B cell (primary cell): Measurements from ENCODE around the gene BABAM1. TPM values are rescaled to one million over a fixed set of nuclear protein-coding genes. Genes with fewer than 3 reads are reported as not detected.

ENCODE experiments used
- ATAC-seq: fragments of 200-7000 bp; cut with Tn5 transposase; one replicate; pipeline ENCODE4 v1.10.0; 2021; ENCODE audit warnings: low read depth, mild to moderate bottlenecking, moderate number of reproducible peaks, moderate library complexity
- CTCF ChIA-PET: fragments of 350-600 bp; sonication (Branson Sonifier 250); formaldehyde crosslinking; loops from one replicate; lab custom pipeline; 2021; ENCODE audit warnings: antibody characterized with exemption, inconsistent platforms; lab: Charles Lee
- POLR2A ChIA-PET: fragments of 350-600 bp; sonication (Branson Sonifier 250); formaldehyde crosslinking; loops from one replicate; lab custom pipeline; 2021; ENCODE audit warnings: antibody characterized with exemption; lab: Charles Lee
- DNase-seq: peaks from one replicate; pipeline ENCODE4 v3.0.0; 2013
- H2AFZ ChIP-seq: 2 replicates; pipeline ENCODE4 v1.6.1; 2012; ENCODE audit warnings: mild to moderate bottlenecking, low read depth, low read length; ENCODE audit not compliant: insufficient read depth, poor library complexity, severe bottlenecking
- H3K27ac ChIP-seq, 2 donors: 1 replicate in 1 of 2; 2 replicates in 1 of 2; pipeline ENCODE4 v1.5.1; 2012 to 2013; ENCODE audit warnings: low read length in 2 of 2, mild to moderate bottlenecking in 2 of 2, moderate library complexity in 1 of 2
- H3K27me3 ChIP-seq, 4 experiments: fragments of 200-600 bp in 1 of 4; sonication (generic) in 1 of 4; replicated peaks in 1 of 4; 1 replicate in 2 of 4; 2 replicates in 2 of 4; pipeline versions ENCODE4 v1.6.1 to v1.7.0; 2013 to 2016; ENCODE audit warnings: low read length in 3 of 4, mild to moderate bottlenecking in 2 of 4, mixed read lengths in 1 of 4, moderate library complexity in 1 of 4; ENCODE audit not compliant: insufficient read depth in 4 of 4, control insufficient read depth in 3 of 4; ENCODE audit errors: control extremely low read depth in 1 of 4
- H3K36me3 ChIP-seq, 2 experiments: replicated peaks in 1 of 2; 1 replicate in 1 of 2; 2 replicates in 1 of 2; pipeline versions ENCODE4 v1.6.1 to v1.7.1; 2013; ENCODE audit warnings: low read length in 1 of 2; ENCODE audit not compliant: insufficient read depth in 2 of 2, control insufficient read depth in 1 of 2; ENCODE audit errors: control extremely low read depth in 1 of 2, extremely low read depth in 1 of 2
- H3K4me1 ChIP-seq, 2 donors: fragments of 200-600 bp in 1 of 2; sonication (generic) in 1 of 2; 1 replicate in 1 of 2; 2 replicates in 1 of 2; pipeline versions ENCODE4 v1.5.1 to v1.6.1; 2013 to 2017; ENCODE audit warnings: low read length in 2 of 2; ENCODE audit not compliant: control insufficient read depth in 2 of 2, insufficient read depth in 2 of 2
- H3K4me2 ChIP-seq: replicated peaks from 2 replicates; pipeline ENCODE3; 2012; ENCODE audit warnings: mild to moderate bottlenecking, low read depth, low read length; ENCODE audit not compliant: poor library complexity, severe bottlenecking
- H3K4me3 ChIP-seq, 5 experiments: fragments of 200-600 bp in 1 of 5; sonication (generic) in 1 of 5; 1 replicate in 3 of 5; 2 replicates in 2 of 5; pipeline versions ENCODE4 v1.5.1 to v1.7.0; 2011 to 2016; ENCODE audit warnings: low read length in 4 of 5, mild to moderate bottlenecking in 4 of 5, low read depth in 2 of 5, control low read depth in 1 of 5, moderate library complexity in 1 of 5; ENCODE audit not compliant: insufficient read depth in 1 of 5; ENCODE audit errors: control extremely low read depth in 1 of 5, extremely low read depth in 1 of 5
- H3K79me2 ChIP-seq: fragments of 200-600 bp; sonication (generic); one replicate; pipeline ENCODE4 v1.6.0; 2016; ENCODE audit warnings: low read length; ENCODE audit not compliant: control insufficient read depth, insufficient read depth
- H3K9ac ChIP-seq: fragments of 200-600 bp; sonication (generic); 2 replicates; pipeline ENCODE4 v1.6.1; 2017; ENCODE audit warnings: mild to moderate bottlenecking, low read length, moderate library complexity
- H3K9me3 ChIP-seq, 3 donors: one replicate each; pipeline versions ENCODE4 v1.6.1 to v1.7.1; 2013; ENCODE audit warnings: low read length in 2 of 3; ENCODE audit not compliant: control insufficient read depth in 2 of 3, insufficient read depth in 1 of 3; ENCODE audit errors: control extremely low read depth in 1 of 3
- H4K20me1 ChIP-seq: 2 replicates; pipeline ENCODE4 v1.6.0; 2012; ENCODE audit warnings: mild to moderate bottlenecking, low read length; ENCODE audit not compliant: insufficient read depth, control insufficient read depth, poor library complexity, severe bottlenecking
- H3K27ac Mint-ChIP-seq: one replicate; pipeline ENCODE4 v1.8.0; 2021; ENCODE audit warnings: mixed read lengths
- H3K27me3 Mint-ChIP-seq: one replicate; pipeline ENCODE4 v1.8.0; 2021; ENCODE audit warnings: mixed read lengths
- H3K4me1 Mint-ChIP-seq: one replicate; pipeline ENCODE4 v1.8.0; 2021; ENCODE audit warnings: mixed read lengths
- H3K4me3 Mint-ChIP-seq: one replicate; pipeline ENCODE4 v1.8.0; 2021; ENCODE audit warnings: mixed read lengths
- H3K9me3 Mint-ChIP-seq: one replicate; pipeline ENCODE4 v1.8.0; 2022; ENCODE audit warnings: mixed read lengths; ENCODE audit not compliant: insufficient read depth
- EZH2 ChIP-seq: IDR thresholded peaks from 2 replicates; pipeline ENCODE4 v1.6.1; 2012; ENCODE audit warnings: borderline replicate concordance, low read depth, mild to moderate bottlenecking, moderate library complexity, low read length; ENCODE audit not compliant: insufficient read depth, poor library complexity, severe bottlenecking
- WGBS: methylation state at CpG from one replicate; pipeline ENCODE4 v1.1.5; 2013; ENCODE audit warnings: missing lambda C conversion rate; ENCODE audit not compliant: insufficient coverage; 5-methylcytosine and 5-hydroxymethylcytosine counted together
- intact Hi-C: fragments of 100-400 bp; cut with micrococcal nuclease; formaldehyde crosslinking; loops from one replicate; pipeline ENCODE4 v1.10.0; 2022
- polyA plus RNA-seq: library from polyadenylated mRNA; depleted of rRNA; stranded (reverse); fragments of >200 nt; gene quantifications from 2 replicates; pipeline ENCODE4 v1.2.3, GENCODE V29; 2012
- total RNA-seq, 2 donors: library from RNA; stranded (reverse); fragments of 120-200 nt in 1 of 2; gene quantifications; 1 replicate in 1 of 2; 2 replicates in 1 of 2; pipeline versions ENCODE4 v1.2.3 to v1.2.4, GENCODE V29; 2013 to 2022
- TF ChIP-seq, protein P1 (sequence below): fragments of 200-600 bp; IDR thresholded peaks from one replicate; pipeline ENCODE4 v1.8.0; 2022; ENCODE audit warnings: antibody characterized with exemption, mild to moderate bottlenecking

The BABAM1 gene
- total and polyA plus RNA-seq, 2 donors (not counting 1 experiment from before 2014, with no cell fraction given), result 105 to 129 TPM

- Histone ChIP-seq H3K4me1 (peaks cover 9 to 19% of the 10 kb centered on the region in 2 donors), H3K36me3 (peaks cover 0 to 25% of the 10 kb centered on the region in 2 experiments), H3K4me2 (no peak overlapping the region), H3K9me3 (no peaks in the 10 kb centered on the region), H3K9ac (no peak overlapping the region), H3K27ac (no peak overlapping the region), H3K4me3 (no peak overlapping the region), H2AFZ (no peak overlapping the region), H3K27me3 (no peaks in the 10 kb centered on the region), H4K20me1 (peaks cover 62% of the 10 kb centered on the region), H3K79me2 (peaks cover 65% of the 10 kb centered on the region)
- Mint-ChIP-seq H3K4me3 (no peak overlapping the region), H3K27me3 (no peaks in the 10 kb centered on the region), H3K4me1 (peaks cover 25% of the 10 kb centered on the region), H3K9me3 (no peaks in the 10 kb centered on the region), H3K27ac (no peak overlapping the region)
- ATAC-seq (no peak), DNase-seq (no peak)
- POLR2A ChIA-PET, result interaction anchor here (0.6 kb wide), 1 partner anchor 98 kb away, joined by 6 read pairs; no protein-coding TSS in a partner anchor
- intact Hi-C loops, result no loop called here
- CTCF ChIA-PET, result interaction anchor here (0.7 to 1.4 kb wide), 5 partner anchors 9 to 261 kb away, joined by 3 to 4 read pairs (median 3); partner anchors contain the start of gene BABAM1
- no peak for TF ChIP-seq EZH2
- TF ChIP-seq, protein P1, sequence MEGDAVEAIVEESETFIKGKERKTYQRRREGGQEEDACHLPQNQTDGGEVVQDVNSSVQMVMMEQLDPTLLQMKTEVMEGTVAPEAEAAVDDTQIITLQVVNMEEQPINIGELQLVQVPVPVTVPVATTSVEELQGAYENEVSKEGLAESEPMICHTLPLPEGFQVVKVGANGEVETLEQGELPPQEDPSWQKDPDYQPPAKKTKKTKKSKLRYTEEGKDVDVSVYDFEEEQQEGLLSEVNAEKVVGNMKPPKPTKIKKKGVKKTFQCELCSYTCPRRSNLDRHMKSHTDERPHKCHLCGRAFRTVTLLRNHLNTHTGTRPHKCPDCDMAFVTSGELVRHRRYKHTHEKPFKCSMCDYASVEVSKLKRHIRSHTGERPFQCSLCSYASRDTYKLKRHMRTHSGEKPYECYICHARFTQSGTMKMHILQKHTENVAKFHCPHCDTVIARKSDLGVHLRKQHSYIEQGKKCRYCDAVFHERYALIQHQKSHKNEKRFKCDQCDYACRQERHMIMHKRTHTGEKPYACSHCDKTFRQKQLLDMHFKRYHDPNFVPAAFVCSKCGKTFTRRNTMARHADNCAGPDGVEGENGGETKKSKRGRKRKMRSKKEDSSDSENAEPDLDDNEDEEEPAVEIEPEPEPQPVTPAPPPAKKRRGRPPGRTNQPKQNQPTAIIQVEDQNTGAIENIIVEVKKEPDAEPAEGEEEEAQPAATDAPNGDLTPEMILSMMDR, result no peak
- WGBS, result 96% methylated on average over 20 of the region's 20 CpGs
These were observed 45.2 kb downstream of the BABAM1 start for GRCh38 chr19:17312189-17313113.
